Keratinocyte (primary cell): ENCODE measurements around the gene KRTAP2-3. TPM values are rescaled to one million over a fixed set of nuclear protein-coding genes. Genes with fewer than 3 reads are reported as not detected.

Source experiments
- DNase-seq: peaks from one replicate; pipeline ENCODE4 v3.0.0-alpha.2; 2011; ENCODE audit warnings: low read depth, missing footprints, low spot score
- FAIRE-seq: peaks from 2 replicates; lab custom pipeline; 2011; peaks lifted over from hg19 to GRCh38; lab: Jason Lieb, UNC
- H2AFZ ChIP-seq: 2 replicates; pipeline ENCODE4 v1.6.0; 2012; ENCODE audit warnings: low read length, control low read depth, inconsistent platforms; ENCODE audit not compliant: control insufficient read depth
- H3K27ac ChIP-seq: 2 replicates; pipeline ENCODE4 v1.5.1; 2011; ENCODE audit warnings: low read length; ENCODE audit not compliant: control insufficient read depth, insufficient read depth
- H3K27me3 ChIP-seq: 3 replicates; pipeline ENCODE4 v1.6.0; 2011; ENCODE audit warnings: low read length; ENCODE audit not compliant: control insufficient read depth, insufficient read depth; ENCODE audit errors: extremely low read depth
- H3K36me3 ChIP-seq, 2 experiments: 2 replicates in 1 of 2; 3 replicates in 1 of 2; pipeline ENCODE4 v1.5.1; 2011; ENCODE audit warnings: low read length in 2 of 2, mild to moderate bottlenecking in 1 of 2; ENCODE audit not compliant: control insufficient read depth in 2 of 2, insufficient read depth in 2 of 2; ENCODE audit errors: extremely low read depth in 1 of 2
- H3K4me1 ChIP-seq: 3 replicates; pipeline ENCODE4 v1.5.1; 2011; ENCODE audit warnings: low read length; ENCODE audit not compliant: control insufficient read depth, insufficient read depth; ENCODE audit errors: extremely low read depth
- H3K4me2 ChIP-seq: 3 replicates; pipeline ENCODE4 v1.6.0; 2011; ENCODE audit warnings: low read depth, low read length; ENCODE audit not compliant: control insufficient read depth, insufficient read depth; ENCODE audit errors: extremely low read depth
- H3K4me3 ChIP-seq, 3 experiments: fragments of 200-600 bp in 1 of 3; sonication (generic) in 1 of 3; 2 replicates in 2 of 3; 3 replicates in 1 of 3; pipeline ENCODE4 v1.5.1; 2011 to 2016; ENCODE audit warnings: low read length in 3 of 3, mild to moderate bottlenecking in 3 of 3, control low read depth in 2 of 3, inconsistent platforms in 1 of 3, low read depth in 1 of 3, mixed read lengths in 1 of 3, mixed run types in 1 of 3, moderate library complexity in 1 of 3; ENCODE audit not compliant: control insufficient read depth in 2 of 3, insufficient read depth in 2 of 3; ENCODE audit errors: extremely low read depth in 1 of 3
- H3K79me2 ChIP-seq: 2 replicates; pipeline ENCODE4 v1.6.0; 2012; ENCODE audit warnings: low read length; ENCODE audit not compliant: control insufficient read depth, insufficient read depth
- H3K9ac ChIP-seq: 3 replicates; pipeline ENCODE4 v1.6.0; 2011; ENCODE audit warnings: low read length; ENCODE audit not compliant: control insufficient read depth, insufficient read depth; ENCODE audit errors: extremely low read depth
- H3K9me1 ChIP-seq: 3 replicates; pipeline ENCODE4 v1.6.0; 2011; ENCODE audit warnings: low read length; ENCODE audit not compliant: control insufficient read depth, insufficient read depth; ENCODE audit errors: extremely low read depth
- H3K9me3 ChIP-seq: 2 replicates; pipeline ENCODE4 v1.5.1; 2012; ENCODE audit warnings: low read depth, low read length; ENCODE audit not compliant: control insufficient read depth
- H4K20me1 ChIP-seq: 3 replicates; pipeline ENCODE4 v1.6.0; 2011; ENCODE audit warnings: low read length; ENCODE audit not compliant: control insufficient read depth, insufficient read depth; ENCODE audit errors: extremely low read depth
- EZH2 ChIP-seq: IDR thresholded peaks from one replicate; pipeline ENCODE4 v1.6.1; 2012; ENCODE audit warnings: inconsistent platforms, mild to moderate bottlenecking, low read length, moderate library complexity
- dilution Hi-C: fragments of 300-500 bp; cut with MboI; formaldehyde crosslinking; loops from one replicate; pipeline ENCODE4 v1.7.0; 2020; ENCODE audit warnings: low sequenced_read_pairs; ENCODE audit not compliant: extremely low pct_ligation_motif_present
- polyA plus RNA-seq, 5 experiments: library from polyadenylated mRNA; depleted of rRNA in 3 of 5; stranded (reverse) in 3 of 5; stranded (forward) in 1 of 5; unstranded in 1 of 5; fragments of >200 nt; gene quantifications; 1 replicate in 1 of 5; 2 replicates in 3 of 5; 3 replicates in 1 of 5; pipeline versions ENCODE4 v1.2.1 to v1.2.3, GENCODE V29; 2011 to 2012; ENCODE audit warnings: missing spikeins in 2 of 5, low read depth in 1 of 5, low replicate concordance in 1 of 5
- TF ChIP-seq, protein P1 (sequence below), 3 experiments: IDR thresholded peaks in 1 of 3; conservative IDR thresholded peaks in 1 of 3; optimal IDR thresholded peaks in 1 of 3; 2 replicates in 2 of 3; 3 replicates in 1 of 3; pipeline versions ENCODE3 to v1.5.1; 2011; ENCODE audit warnings: low read length in 3 of 3, mild to moderate bottlenecking in 3 of 3, moderate library complexity in 2 of 3, control low read depth in 1 of 3, inconsistent platforms in 1 of 3; ENCODE audit not compliant: insufficient read depth in 2 of 3; ENCODE audit errors: extremely low read depth in 1 of 3

KRTAP2-3 gene
- polyA plus RNA-seq, 1 donor (not counting 4 experiments of a cell fraction or from before 2014, with no cell fraction given): 8.4 TPM

GRCh38 chr17:41054025-41054424, 5.9 kb downstream of the KRTAP2-3 start:
- Histone ChIP-seq H4K20me1 (no peaks in the 10 kb centered on the region), H3K9ac (no peak overlapping the region), H3K9me3 (no peaks in the 10 kb centered on the region), H3K27ac (no peak overlapping the region), H3K4me3 (no peak overlapping the region), H3K4me2 (no peak overlapping the region), H3K9me1 (no peaks in the 10 kb centered on the region), H3K27me3 (no peaks in the 10 kb centered on the region), H3K79me2 (no peaks in the 10 kb centered on the region), H2AFZ (no peak overlapping the region), H3K4me1 (peaks cover 3% of the 10 kb centered on the region), H3K36me3 (no peaks in the 10 kb centered on the region)
- FAIRE-seq: no peak
- no peak for DNase-seq
- no peak for TF ChIP-seq EZH2
- TF ChIP-seq, protein P1, sequence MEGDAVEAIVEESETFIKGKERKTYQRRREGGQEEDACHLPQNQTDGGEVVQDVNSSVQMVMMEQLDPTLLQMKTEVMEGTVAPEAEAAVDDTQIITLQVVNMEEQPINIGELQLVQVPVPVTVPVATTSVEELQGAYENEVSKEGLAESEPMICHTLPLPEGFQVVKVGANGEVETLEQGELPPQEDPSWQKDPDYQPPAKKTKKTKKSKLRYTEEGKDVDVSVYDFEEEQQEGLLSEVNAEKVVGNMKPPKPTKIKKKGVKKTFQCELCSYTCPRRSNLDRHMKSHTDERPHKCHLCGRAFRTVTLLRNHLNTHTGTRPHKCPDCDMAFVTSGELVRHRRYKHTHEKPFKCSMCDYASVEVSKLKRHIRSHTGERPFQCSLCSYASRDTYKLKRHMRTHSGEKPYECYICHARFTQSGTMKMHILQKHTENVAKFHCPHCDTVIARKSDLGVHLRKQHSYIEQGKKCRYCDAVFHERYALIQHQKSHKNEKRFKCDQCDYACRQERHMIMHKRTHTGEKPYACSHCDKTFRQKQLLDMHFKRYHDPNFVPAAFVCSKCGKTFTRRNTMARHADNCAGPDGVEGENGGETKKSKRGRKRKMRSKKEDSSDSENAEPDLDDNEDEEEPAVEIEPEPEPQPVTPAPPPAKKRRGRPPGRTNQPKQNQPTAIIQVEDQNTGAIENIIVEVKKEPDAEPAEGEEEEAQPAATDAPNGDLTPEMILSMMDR (optimal IDR thresholded peaks at IDR 0.05 in 1 of 3, IDR thresholded peaks at IDR 0.05 in 1 of 3, conservative IDR thresholded peaks at IDR 0.05 in 1 of 3; ENCODE audit: extremely low read depth in 1 of 3, insufficient read depth in 2 of 3, low read length in 3 of 3): no peak
- dilution Hi-C loops: no loop called here

DNA sequence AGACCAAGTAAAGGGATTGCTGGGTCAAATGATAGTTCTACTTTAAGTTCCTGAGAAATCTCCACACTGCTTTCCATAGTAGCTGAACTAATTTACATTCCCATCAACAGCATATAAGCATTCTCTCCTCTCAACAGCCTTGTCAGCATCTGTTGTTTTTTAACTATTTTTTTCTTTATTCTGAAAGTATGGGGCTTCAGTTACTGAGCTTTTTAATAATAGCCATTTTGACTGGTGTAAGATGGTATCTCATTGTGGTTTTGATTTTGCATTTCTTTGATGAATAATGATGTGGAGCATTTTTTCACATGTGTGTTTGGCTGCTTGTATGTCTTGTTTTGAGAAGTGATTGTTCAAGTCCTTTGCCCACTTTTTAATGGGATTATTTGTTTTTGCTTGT, 7.3 kb downstream of the KRTAP2-3 start:
- Histone ChIP-seq H3K4me3 (no peak overlapping the region), H3K9me1 (no peaks in the 10 kb centered on the region), H3K9ac (no peak overlapping the region), H3K9me3 (no peaks in the 10 kb centered on the region), H3K36me3 (no peaks in the 10 kb centered on the region), H3K4me1 (peaks cover 13% of the 10 kb centered on the region), H4K20me1 (no peaks in the 10 kb centered on the region), H3K27me3 (no peaks in the 10 kb centered on the region), H3K4me2 (no peak overlapping the region), H2AFZ (no peak overlapping the region), H3K79me2 (no peaks in the 10 kb centered on the region), H3K27ac (no peak overlapping the region)
- FAIRE-seq (no peak), DNase-seq (no peak)
- TF ChIP-seq, protein P1 (optimal IDR thresholded peaks at IDR 0.05 in 1 of 3, IDR thresholded peaks at IDR 0.05 in 1 of 3, conservative IDR thresholded peaks at IDR 0.05 in 1 of 3; ENCODE audit: extremely low read depth in 1 of 3, insufficient read depth in 2 of 3, low read length in 3 of 3): no peak
- TF ChIP-seq EZH2: no peak
- dilution Hi-C loops: no loop called here
